Panc1 (cell line): ENCODE measurements around the gene OLFML2B. TPM values are rescaled to one million over a fixed set of nuclear protein-coding genes. Genes with fewer than 3 reads are reported as not detected.

Experiments
- ATAC-seq: fragments of 200-7000 bp; cut with Tn5 transposase; 2 replicates; pipeline ENCODE4 v1.9.1; 2020; ENCODE audit warnings: mild to moderate bottlenecking, moderate library complexity
- BruUV-seq: library from RNA; stranded (reverse); fragments of 400-500 nt; replicated peaks from 2 replicates; lab custom pipeline; 2021; lab: Mats Ljungman, UMichigan
- CTCF ChIA-PET: fragments of 300-600 bp; sonication (Branson Sonifier 250); formaldehyde crosslinking; loops from one replicate; lab custom pipeline; 2022; ENCODE audit warnings: antibody characterized with exemption; lab: Charles Lee
- POLR2A ChIA-PET: fragments of 300-600 bp; sonication (Branson Sonifier 250); formaldehyde crosslinking; loops from one replicate; lab custom pipeline; 2022; ENCODE audit warnings: antibody characterized with exemption; lab: Charles Lee
- DNase-seq: peaks from one replicate; pipeline ENCODE4 v3.0.0-alpha.2; 2010; ENCODE audit warnings: low read depth, low spot score
- H3K27ac ChIP-seq: 2 replicates; pipeline ENCODE4 v1.5.1; 2011; ENCODE audit warnings: mild to moderate bottlenecking, low read length, inconsistent platforms
- H3K27me3 ChIP-seq: fragments of 200-500 bp; sonication (Bioruptor generic); 2 replicates; pipeline ENCODE4 v1.6.0; 2014; ENCODE audit warnings: low read length, inconsistent platforms; ENCODE audit not compliant: control insufficient read depth, insufficient read depth
- H3K36me3 ChIP-seq: fragments of 200-500 bp; sonication (Bioruptor generic); 2 replicates; pipeline ENCODE4 v1.5.1; 2014; ENCODE audit warnings: inconsistent platforms, mild to moderate bottlenecking, low read length, moderate library complexity; ENCODE audit not compliant: control insufficient read depth, insufficient read depth
- H3K4me1 ChIP-seq: 2 replicates; pipeline ENCODE4 v1.5.1; 2011; ENCODE audit warnings: inconsistent platforms, mild to moderate bottlenecking, low read length, moderate library complexity; ENCODE audit not compliant: control insufficient read depth, insufficient read depth
- H3K4me3 ChIP-seq, 2 experiments: 2 replicates each; pipeline ENCODE4 v1.5.1; 2011 to 2012; ENCODE audit warnings: low read depth in 2 of 2, low read length in 2 of 2, mild to moderate bottlenecking in 2 of 2, inconsistent platforms in 1 of 2, moderate library complexity in 1 of 2
- H3K9me3 ChIP-seq: fragments of 200-500 bp; sonication (Bioruptor generic); 2 replicates; pipeline ENCODE4 v1.5.1; 2014; ENCODE audit warnings: low read depth, mild to moderate bottlenecking, inconsistent platforms, low read length, moderate library complexity; ENCODE audit not compliant: control insufficient read depth, insufficient read depth
- CTCF ChIP-seq: fragments of 450-650 bp; IDR thresholded peaks from 2 replicates; pipeline ENCODE4 v1.5.1; 2017; ENCODE audit warnings: mild to moderate bottlenecking
- POLR2AphosphoS5 ChIP-seq: IDR thresholded peaks from 2 replicates; pipeline ENCODE4 v1.6.1; 2012; ENCODE audit warnings: mild to moderate bottlenecking, low read depth, low read length, moderate library complexity
- REST ChIP-seq, 2 experiments: IDR thresholded peaks; 2 replicates each; pipeline ENCODE4 v1.6.1; 2011 to 2012; ENCODE audit warnings: low read depth in 2 of 2, control low read depth in 1 of 2, low read length in 1 of 2, mild to moderate bottlenecking in 1 of 2, moderate library complexity in 1 of 2; ENCODE audit not compliant: insufficient read depth in 1 of 2
- SIN3A ChIP-seq: IDR thresholded peaks from 2 replicates; pipeline ENCODE4 v1.6.1; 2012; ENCODE audit warnings: low read depth, mild to moderate bottlenecking, low read length, moderate library complexity, borderline replicate concordance; ENCODE audit not compliant: insufficient read depth
- TCF7L2 ChIP-seq: IDR thresholded peaks from 2 replicates; pipeline ENCODE4 v1.6.1; 2011; ENCODE audit warnings: mild to moderate bottlenecking, low read depth, low read length, inconsistent platforms
- in situ Hi-C: cut with HindIII; loops from 2 replicates; pipeline ENCODE4 v1.10.0; 2016; ENCODE audit warnings: low sequenced_read_pairs, low pct_unique_long_range_greater_than_20kb
- intact Hi-C: fragments of 100-400 bp; cut with micrococcal nuclease; formaldehyde crosslinking; loops from one replicate; pipeline ENCODE4 v1.10.0; 2022; ENCODE audit not compliant: unreplicated experiment
- total RNA-seq: library from RNA; stranded (reverse); gene quantifications from one replicate; pipeline ENCODE4 v1.2.1, GENCODE V29; 2021; ENCODE audit not compliant: unreplicated experiment

Gene OLFML2B
- total RNA-seq, 1 experiment from 2014 or later, result 1.5 TPM

GRCh38 chr1:162040657-162041056 lies 17.0 kb upstream of the OLFML2B start:
- Histone ChIP-seq H3K9me3 (no peaks in the 10 kb centered on the region), H3K27me3 (no peaks in the 10 kb centered on the region), H3K4me3 (no peak overlapping the region), H3K4me1 (no peaks in the 10 kb centered on the region), H3K36me3 (no peaks in the 10 kb centered on the region), H3K27ac (no peak overlapping the region)
- BruUV-seq, result no TSS peak
- ChIA-PET POLR2A (no interaction called here), CTCF (no interaction called here)
- in situ Hi-C loops, result no loop called here
- ATAC-seq, result 0 out of 2 replicates have a peak, but pooled peaks have one; percentile 56
- intact Hi-C loops, result no loop called here
- DNase-seq, result no peak
- peak; percentile 72 for TF ChIP-seq CTCF
- no peak for TF ChIP-seq SIN3A

GRCh38 chr1:162040001-162040400 lies 16.3 kb upstream of the OLFML2B start:
- ATAC-seq (no peak), DNase-seq (no peak)
- no peaks in the 10 kb centered on the region for H3K36me3 ChIP-seq
- CTCF ChIA-PET, result no interaction called here
- POLR2A ChIA-PET, result interaction anchor here (0.6 kb wide), 2 partner anchors 105 to 266 kb away, joined by 3 read pairs; no protein-coding TSS in a partner anchor
- H3K4me3 ChIP-seq, result no peak overlapping the region
- H3K9me3 ChIP-seq, result no peaks in the 10 kb centered on the region
- no peak overlapping the region for H3K27ac ChIP-seq
- intact Hi-C loops (no loop called here), in situ Hi-C loops (no loop called here)
- peaks cover 5% of the 10 kb centered on the region; the same call in 1 of the 2 replicates for H3K4me1 ChIP-seq
- H3K27me3 ChIP-seq, result no peaks in the 10 kb centered on the region
- TF ChIP-seq POLR2AphosphoS5 (no peak), CTCF (no peak), TCF7L2 (no peak)
- no TSS peak for BruUV-seq

GRCh38 chr1:162038624-162039023 lies 15.0 kb upstream of the OLFML2B start:
- Histone ChIP-seq H3K9me3 (no peaks in the 10 kb centered on the region), H3K36me3 (no peaks in the 10 kb centered on the region), H3K4me1 (peaks cover 5% of the 10 kb centered on the region; the same call in 1 of the 2 replicates), H3K27me3 (peaks cover 4% of the 10 kb centered on the region; the same call in 1 of the 2 replicates), H3K27ac (no peak overlapping the region), H3K4me3 (no peak overlapping the region)
- DNase-seq (no peak), ATAC-seq (no peak)
- in situ Hi-C loops (no loop called here), intact Hi-C loops (no loop called here)
- ChIA-PET POLR2A (interaction anchor here (0.6 kb wide), 2 partner anchors 10 to 11 kb away, joined by 3 to 4 read pairs; no protein-coding TSS in a partner anchor), CTCF (interaction anchor here (2.2 kb wide), 1 partner anchor 246 kb away, joined by 99 read pairs; no protein-coding TSS in a partner anchor)
- no TSS peak for BruUV-seq
- TF ChIP-seq TCF7L2 (no peak), REST (IDR thresholded peaks at IDR 0.05; ENCODE audit: insufficient read depth in 1 of 2, low read depth in 2 of 2, low read length in 1 of 2) (no peak), POLR2AphosphoS5 (no peak), CTCF (no peak), SIN3A (no peak)
